RPMI8226 (cell line): ENCODE results near the gene RPL38.

Experiments used
- DNase-seq: peaks from one replicate; pipeline ENCODE4 v3.0.0-alpha.2; 2015

Gene RPL38

GRCh38 chr17:74211141-74211911, 7.8 kb downstream of the RPL38 start:
- DNase-seq = no peak

- DNase-seq = peak; percentile 35
These were observed 8.4 kb downstream of the RPL38 start for GRCh38 chr17:74211912-74212208.

- DNase-seq = peak; percentile 35
These were observed 8.9 kb downstream of the RPL38 start for GRCh38 chr17:74212209-74212912.

GRCh38 chr17:74212913-74213791, 9.7 kb downstream of the RPL38 start, which contains the start of gene TTYH2:
TSS of gene TTYH2 (plus strand) at chr17:74213571. CDS start at chr17:74213588, 17 bp downstream.
- DNase-seq = peak; percentile 95

- peak; percentile 26 for DNase-seq
These were observed 10.4 kb downstream of the RPL38 start for GRCh38 chr17:74213861-74214391.

- DNase-seq = no peak
These were observed 11.2 kb downstream of the RPL38 start for GRCh38 chr17:74214484-74215341.

GRCh38 chr17:74215342-74215727, 11.9 kb downstream of the RPL38 start:
- DNase-seq = no peak

- no peak for DNase-seq
These were observed 13.0 kb downstream of the RPL38 start for GRCh38 chr17:74216505-74216904.

- no peak for DNase-seq
These were observed 13.7 kb downstream of the RPL38 start for GRCh38 chr17:74217037-74217730.

- DNase-seq = no peak
These were observed 14.4 kb downstream of the RPL38 start for GRCh38 chr17:74217888-74218287.

- no peak for DNase-seq
These were observed 15.0 kb downstream of the RPL38 start for GRCh38 chr17:74218436-74218835.

GRCh38 chr17:74219576-74220133, 16.2 kb downstream of the RPL38 start:
- DNase-seq = no peak

- no peak for DNase-seq
These were observed 16.7 kb downstream of the RPL38 start for GRCh38 chr17:74220219-74220618.

GRCh38 chr17:74220946-74221818, 17.7 kb downstream of the RPL38 start:
- DNase-seq = no peak

GRCh38 chr17:74222399-74222798, 18.9 kb downstream of the RPL38 start:
- DNase-seq = no peak

GRCh38 chr17:74223901-74224300, 20.4 kb downstream of the RPL38 start:
- DNase-seq = no peak

- DNase-seq = no peak
These were observed 21.7 kb downstream of the RPL38 start for GRCh38 chr17:74224959-74225725.

GRCh38 chr17:74226252-74226651, 22.8 kb downstream of the RPL38 start:
- no peak for DNase-seq
